NCI-H2171 treated with DMSO at 0.1 percent for 48 hours (cell line): ENCODE data around the gene DIDO1.
A peak's percentile ranks its signal among the peaks of the same experiment; 100 is the strongest.

ENCODE experiments used
- DNase-seq: peaks from one replicate; lab custom pipeline; 2025; lab: John Stamatoyannopoulos, UW

Gene DIDO1

GRCh38 chr20:62835931-62836861, 90.1 kb downstream of the DIDO1 start:
- no peak for DNase-seq

GRCh38 chr20:62834967-62835730, 91.2 kb downstream of the DIDO1 start:
- DNase-seq: no peak

- no peak for DNase-seq
Measured at GRCh38 chr20:62832951-62833391, 93.3 kb downstream of the DIDO1 start.

GRCh38 chr20:62832212-62832922, 93.9 kb downstream of the DIDO1 start:
- DNase-seq: peak; percentile 77

GRCh38 chr20:62831854-62832211, 94.5 kb downstream of the DIDO1 start:
- DNase-seq: no peak

GRCh38 chr20:62831361-62831788, 94.9 kb downstream of the DIDO1 start:
- no peak for DNase-seq

- DNase-seq: no peak
Measured at GRCh38 chr20:62830821-62831220, 95.5 kb downstream of the DIDO1 start.

GRCh38 chr20:62830251-62830650, 96.1 kb downstream of the DIDO1 start:
- no peak for DNase-seq

GRCh38 chr20:62829231-62830230, 96.8 kb downstream of the DIDO1 start:
- no peak for DNase-seq

GRCh38 chr20:62828511-62829230, 97.6 kb downstream of the DIDO1 start:
- no peak for DNase-seq

GRCh38 chr20:62828051-62828450, 98.3 kb downstream of the DIDO1 start:
- DNase-seq: no peak
